Gastrocnemius medialis (tissue), 4 donors: ENCODE results near the gene SGSM2. TPM values are rescaled to one million over a fixed set of nuclear protein-coding genes. Genes with fewer than 3 reads are reported as not detected.

Experiments used
- ATAC-seq, 2 donors: fragments of 150-250 bp; one replicate each; pipeline ENCODE4 v1.9.1; 2016
- DNase-seq, 2 donors: peaks; one replicate each; pipeline ENCODE4 v3.0.0-alpha.2; 2019
- H3K27ac ChIP-seq, 4 donors: fragments of 200-600 bp; sonication (generic); 1 replicate in 1 of 4; 2 replicates in 3 of 4; pipeline ENCODE4 v1.5.1; 2016 to 2018; ENCODE audit warnings: mild to moderate bottlenecking in 2 of 4, moderate library complexity in 1 of 4
- H3K27me3 ChIP-seq, 3 donors: fragments of 200-600 bp; sonication (generic) in 2 of 3; 1 replicate in 1 of 3; 2 replicates in 2 of 3; pipeline versions ENCODE4 v1.5.1 to v1.6.0; 2016 to 2019; ENCODE audit warnings: mild to moderate bottlenecking in 1 of 3, moderate library complexity in 1 of 3
- H3K36me3 ChIP-seq, 2 donors: fragments of 200-600 bp; sonication (generic) in 1 of 2; one replicate each; pipeline ENCODE4 v1.5.1; 2017 to 2018
- H3K4me1 ChIP-seq, 2 donors: fragments of 200-600 bp; sonication (generic) in 1 of 2; one replicate each; pipeline ENCODE4 v1.5.1; 2016 to 2017; ENCODE audit warnings: mild to moderate bottlenecking in 2 of 2
- H3K4me3 ChIP-seq, 4 donors: fragments of 200-600 bp; sonication (generic) in 3 of 4; 1 replicate in 1 of 4; 2 replicates in 3 of 4; pipeline ENCODE4 v1.5.1; 2016 to 2019; ENCODE audit warnings: mild to moderate bottlenecking in 2 of 4
- H3K9me3 ChIP-seq, 3 donors: fragments of 200-600 bp; sonication (generic) in 2 of 3; 1 replicate in 1 of 3; 2 replicates in 2 of 3; pipeline ENCODE4 v1.5.1; 2016 to 2019
- POLR2A ChIP-seq, 2 donors: fragments of 450-650 bp; IDR thresholded peaks; one replicate each; pipeline ENCODE4 v1.6.1; 2017; ENCODE audit warnings: antibody characterized with exemption in 2 of 2, mild to moderate bottlenecking in 2 of 2, moderate library complexity in 2 of 2
- in situ Hi-C, 4 donors: fragments of 200-750 bp; cut with MboI; loops; one replicate each; pipeline versions ENCODE4 v1.15.0 to v1.8.0; 2017; ENCODE audit warnings: low sequenced_read_pairs in 4 of 4
- intact Hi-C: fragments of 100-400 bp; cut with DNase I; formaldehyde crosslinking; loops from one replicate; pipeline ENCODE4 v1.15.1; 2023; ENCODE audit warnings: low total_unique reads
- total RNA-seq, 4 donors: library from RNA; depleted of rRNA; stranded (reverse); fragments of >200 nt; gene quantifications; one replicate each; pipeline versions ENCODE4 v1.1.0 to v1.2.3, GENCODE V29; 2016
- TF ChIP-seq, protein P1 (sequence below), 5 experiments: fragments of 450-650 bp in 3 of 5; fragments of 200-600 bp in 2 of 5; sonication (generic) in 2 of 5; IDR thresholded peaks in 4 of 5; conservative IDR thresholded peaks in 1 of 5; 1 replicate in 4 of 5; 2 replicates in 1 of 5; pipeline ENCODE4 v1.5.1; 2016 to 2019; ENCODE audit warnings: antibody characterized with exemption in 5 of 5, mild to moderate bottlenecking in 3 of 5, moderate library complexity in 3 of 5

Gene SGSM2
- total RNA-seq, 4 donors from 2014 or later = 6.1 to 20.1 (median 9.6) TPM

DNA sequence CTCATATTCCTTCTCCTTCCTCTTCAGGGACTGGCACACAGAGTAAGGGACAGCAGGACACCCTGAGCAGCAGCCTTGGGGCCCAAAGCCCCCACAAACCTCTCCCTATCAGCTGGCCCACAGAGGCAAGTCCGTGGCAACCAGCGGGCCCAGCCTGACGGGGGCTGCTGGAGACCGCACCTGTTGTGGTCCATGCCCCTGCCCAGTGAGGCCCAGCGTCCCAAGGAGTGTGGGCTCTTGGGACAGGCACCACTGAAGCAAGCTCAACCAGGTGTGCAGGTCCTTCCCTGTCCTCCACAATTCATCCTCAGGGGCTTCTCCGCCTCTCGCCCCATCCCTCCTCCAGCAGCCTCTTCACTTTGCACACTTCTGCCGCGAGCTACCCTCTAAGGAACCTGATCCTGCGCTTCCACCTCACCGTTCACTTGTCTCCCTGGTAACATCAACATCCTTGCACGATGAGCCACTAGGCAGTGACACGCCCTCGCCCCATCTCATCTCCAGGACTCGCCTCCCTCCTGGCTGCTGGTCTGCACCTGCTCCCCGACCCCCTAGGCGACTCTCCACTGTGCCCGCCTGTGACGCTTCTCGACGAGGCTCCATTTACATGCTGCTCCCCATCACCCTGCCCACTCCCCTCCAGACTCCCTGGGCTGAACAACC, 50.9 kb downstream of the SGSM2 start:
- H3K4me3 ChIP-seq = no peak overlapping the region
- no peaks in the 10 kb centered on the region for H3K27me3 ChIP-seq
- no peaks in the 10 kb centered on the region for H3K36me3 ChIP-seq
- no peak for TF ChIP-seq POLR2A (IDR thresholded peaks at IDR 0.05)
- H3K9me3 ChIP-seq = no peaks in the 10 kb centered on the region
- peaks cover 53 to 78% of the 10 kb centered on the region in 2 donors for H3K4me1 ChIP-seq
- intact Hi-C loops = no loop called here
- in situ Hi-C loops = no loop called here
- DNase-seq = no peak
- ATAC-seq = no peak
- peak overlapping the region in 1 of 4 donors; percentile 97 for H3K27ac ChIP-seq

DNA sequence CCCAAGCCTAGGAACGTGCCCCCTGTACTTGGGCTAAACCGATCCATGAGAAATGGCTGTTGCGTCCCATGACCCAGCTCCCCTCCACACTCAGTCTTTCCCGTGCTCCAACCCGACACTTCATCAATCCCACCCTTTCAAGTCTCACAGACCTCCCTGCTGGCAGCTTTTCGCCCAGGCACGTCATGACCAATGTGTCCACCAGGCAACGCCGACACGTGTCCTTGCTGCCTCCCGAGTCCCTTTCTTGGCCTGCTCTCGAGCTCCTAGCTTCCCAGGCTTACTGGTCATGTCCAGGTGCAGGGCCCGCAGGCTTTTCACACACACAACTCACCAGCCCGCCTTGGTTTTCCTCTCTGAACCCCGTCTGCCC, 51.4 kb downstream of the SGSM2 start:
- H3K4me1 ChIP-seq = peaks cover 48 to 73% of the 10 kb centered on the region in 2 donors
- no peaks in the 10 kb centered on the region for H3K27me3 ChIP-seq
- TF ChIP-seq, protein P1, sequence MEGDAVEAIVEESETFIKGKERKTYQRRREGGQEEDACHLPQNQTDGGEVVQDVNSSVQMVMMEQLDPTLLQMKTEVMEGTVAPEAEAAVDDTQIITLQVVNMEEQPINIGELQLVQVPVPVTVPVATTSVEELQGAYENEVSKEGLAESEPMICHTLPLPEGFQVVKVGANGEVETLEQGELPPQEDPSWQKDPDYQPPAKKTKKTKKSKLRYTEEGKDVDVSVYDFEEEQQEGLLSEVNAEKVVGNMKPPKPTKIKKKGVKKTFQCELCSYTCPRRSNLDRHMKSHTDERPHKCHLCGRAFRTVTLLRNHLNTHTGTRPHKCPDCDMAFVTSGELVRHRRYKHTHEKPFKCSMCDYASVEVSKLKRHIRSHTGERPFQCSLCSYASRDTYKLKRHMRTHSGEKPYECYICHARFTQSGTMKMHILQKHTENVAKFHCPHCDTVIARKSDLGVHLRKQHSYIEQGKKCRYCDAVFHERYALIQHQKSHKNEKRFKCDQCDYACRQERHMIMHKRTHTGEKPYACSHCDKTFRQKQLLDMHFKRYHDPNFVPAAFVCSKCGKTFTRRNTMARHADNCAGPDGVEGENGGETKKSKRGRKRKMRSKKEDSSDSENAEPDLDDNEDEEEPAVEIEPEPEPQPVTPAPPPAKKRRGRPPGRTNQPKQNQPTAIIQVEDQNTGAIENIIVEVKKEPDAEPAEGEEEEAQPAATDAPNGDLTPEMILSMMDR (IDR thresholded peaks at IDR 0.05 in 4 of 5, conservative IDR thresholded peaks at IDR 0.05 in 1 of 5) = no peak
- no peak for TF ChIP-seq POLR2A (IDR thresholded peaks at IDR 0.05)
- intact Hi-C loops (no loop called here), in situ Hi-C loops (no loop called here)
- no peak for ATAC-seq
- H3K27ac ChIP-seq = peak overlapping the region in 2 of 4 donors; percentile 97 to 99
- no peak for DNase-seq
- H3K4me3 ChIP-seq = no peak overlapping the region
- no peaks in the 10 kb centered on the region for H3K9me3 ChIP-seq
- H3K36me3 ChIP-seq = no peaks in the 10 kb centered on the region

DNA sequence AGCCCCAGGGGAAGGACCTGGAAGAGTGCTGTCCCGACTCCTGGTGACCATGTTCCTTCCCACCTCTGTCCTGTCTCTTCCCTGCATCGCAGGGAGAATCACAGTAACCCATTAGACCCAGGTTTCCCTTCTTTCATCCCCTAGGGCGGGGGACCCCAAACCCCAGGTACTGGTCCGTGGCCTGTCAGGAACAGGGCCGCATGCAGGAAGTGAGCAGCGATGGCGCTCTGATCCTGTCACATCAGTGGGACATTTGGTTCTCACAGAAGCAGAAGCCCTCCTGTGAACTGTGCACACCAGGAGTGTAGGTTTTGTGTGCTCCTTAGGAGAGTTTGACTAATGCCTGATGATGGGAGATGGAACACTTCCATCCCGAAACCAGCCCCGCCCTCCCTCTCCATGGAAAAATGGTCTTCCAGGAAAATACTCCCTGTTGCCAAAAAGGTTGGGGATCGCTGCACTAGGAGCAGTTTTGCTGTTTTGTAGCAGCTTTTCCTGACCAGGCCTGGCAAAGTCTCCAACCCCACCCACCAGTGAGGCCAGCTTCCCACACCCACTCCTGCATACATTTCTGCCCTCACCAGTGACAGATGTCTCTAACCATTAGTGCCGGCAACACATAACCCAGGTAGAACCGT, 53.0 kb downstream of the SGSM2 start:
- intact Hi-C loops (loop anchor here (10.0 kb wide), 1 partner anchor 1974 kb away; the partner anchor contains the start of gene UBE2G1), in situ Hi-C loops (no loop called here)
- no peak for DNase-seq
- Histone ChIP-seq H3K36me3 (no peaks in the 10 kb centered on the region), H3K27ac (peak overlapping the region; percentile 97 to 99 (median 99)), H3K27me3 (no peaks in the 10 kb centered on the region), H3K4me3 (no peak overlapping the region), H3K9me3 (no peaks in the 10 kb centered on the region), H3K4me1 (peaks cover 42 to 73% of the 10 kb centered on the region in 2 donors)
- TF ChIP-seq, protein P1 (IDR thresholded peaks at IDR 0.05 in 4 of 5, conservative IDR thresholded peaks at IDR 0.05 in 1 of 5) = no peak
- TF ChIP-seq POLR2A (IDR thresholded peaks at IDR 0.05) = no peak
- no peak for ATAC-seq

DNA sequence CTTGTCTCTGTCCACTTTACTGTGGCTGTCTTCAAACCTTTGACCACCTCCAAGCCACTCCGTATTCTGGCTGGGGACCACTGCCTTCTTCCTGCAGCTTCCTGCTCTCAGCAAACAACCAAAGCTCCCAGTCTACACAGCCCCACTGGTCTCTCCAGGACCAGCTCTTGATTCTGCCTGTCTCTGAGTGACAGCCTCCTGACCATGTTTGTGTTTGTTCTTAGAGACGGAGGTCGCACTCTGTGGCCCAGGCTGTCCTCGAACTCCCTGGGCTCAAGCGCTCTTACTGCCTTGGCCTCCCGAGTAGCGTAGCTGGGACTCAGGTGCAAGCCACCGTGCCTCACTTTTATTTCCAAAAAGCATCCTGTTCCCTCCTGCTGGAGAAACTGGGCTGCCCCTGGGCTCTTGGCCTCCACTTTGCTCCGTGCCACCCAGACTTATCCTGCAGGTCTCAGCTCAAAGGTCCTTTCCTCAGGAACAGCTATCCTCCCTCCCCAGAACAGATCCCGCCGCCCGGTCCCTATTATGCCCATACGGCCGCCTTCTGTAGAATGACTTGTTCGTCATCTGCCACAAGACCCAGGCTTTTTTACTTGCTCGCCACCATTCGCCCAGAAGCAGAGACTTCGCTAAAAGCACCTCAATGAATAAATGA, 54.4 kb downstream of the SGSM2 start:
- H3K4me1 ChIP-seq = peaks cover 56 to 73% of the 10 kb centered on the region in 2 donors
- no peaks in the 10 kb centered on the region for H3K9me3 ChIP-seq
- H3K36me3 ChIP-seq = no peaks in the 10 kb centered on the region
- no peak for ATAC-seq
- H3K27ac ChIP-seq = peak overlapping the region; percentile 97 to 99 (median 99)
- intact Hi-C loops = loop anchor here (1.0 to 10.0 kb wide), 3 partner anchors 10 to 1973 kb away; partner anchors contain the start of genes CLUH, MNT and UBE2G1
- TF ChIP-seq POLR2A (IDR thresholded peaks at IDR 0.05) = no peak
- TF ChIP-seq, protein P1 (IDR thresholded peaks at IDR 0.05 in 4 of 5, conservative IDR thresholded peaks at IDR 0.05 in 1 of 5) = no peak
- no peak for DNase-seq
- H3K4me3 ChIP-seq = peak overlapping the region; percentile 42 to 99 (median 61)
- H3K27me3 ChIP-seq = no peaks in the 10 kb centered on the region
- in situ Hi-C loops = no loop called here
